HG02973 (cell line): ENCODE measurements around the gene PREB.
"Not testable (repeated sequence)": the region's sequence is repeated elsewhere in the genome, so short reads cannot be mapped to it uniquely, and the experiment has no call there.

Source experiments
- ATAC-seq: cut with Tn5 transposase; IDR thresholded peaks from one replicate; pipeline ENCODE4 v1.9.1; 2021; ENCODE audit warnings: moderate library complexity; ENCODE audit not compliant: unreplicated experiment

PREB gene

DNA sequence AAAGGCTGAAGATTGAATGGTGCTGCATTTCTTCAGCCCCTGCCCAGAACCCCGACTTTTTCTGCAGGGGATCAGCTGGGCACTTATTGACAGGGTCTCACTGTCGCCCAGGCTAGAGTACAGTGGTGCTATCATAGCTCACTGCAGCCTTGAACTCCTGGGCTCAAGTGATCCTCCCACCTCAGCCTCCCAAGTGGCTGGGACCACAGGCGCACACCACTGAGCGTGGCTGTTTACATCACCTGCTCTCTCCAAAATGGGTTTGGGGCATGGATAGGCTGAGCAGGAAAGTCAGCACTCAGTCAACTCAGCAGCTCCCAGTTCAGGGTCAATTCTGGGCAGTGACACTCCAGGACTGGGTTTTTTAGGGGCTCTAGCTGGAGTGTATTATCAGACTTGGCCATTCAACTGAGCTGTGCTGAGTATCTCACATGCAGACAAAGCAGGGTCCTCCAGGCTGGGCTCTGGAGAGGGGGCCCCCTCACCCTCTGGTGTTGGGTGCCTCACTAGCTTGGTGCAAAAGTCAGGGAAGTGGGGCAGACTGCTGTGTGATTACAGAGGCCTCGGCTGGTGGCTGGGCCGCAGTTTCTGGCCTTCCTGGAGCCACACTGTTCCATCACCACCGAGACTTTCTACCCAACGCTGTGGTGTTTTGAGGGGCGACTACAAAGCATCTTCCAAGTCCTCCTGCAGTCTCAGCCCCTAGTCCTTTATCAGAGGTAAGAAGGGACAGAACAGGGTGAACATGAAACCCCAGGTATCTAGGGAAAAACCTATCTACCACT lies 6.4 kb downstream of the PREB start:
- no peak for ATAC-seq

DNA sequence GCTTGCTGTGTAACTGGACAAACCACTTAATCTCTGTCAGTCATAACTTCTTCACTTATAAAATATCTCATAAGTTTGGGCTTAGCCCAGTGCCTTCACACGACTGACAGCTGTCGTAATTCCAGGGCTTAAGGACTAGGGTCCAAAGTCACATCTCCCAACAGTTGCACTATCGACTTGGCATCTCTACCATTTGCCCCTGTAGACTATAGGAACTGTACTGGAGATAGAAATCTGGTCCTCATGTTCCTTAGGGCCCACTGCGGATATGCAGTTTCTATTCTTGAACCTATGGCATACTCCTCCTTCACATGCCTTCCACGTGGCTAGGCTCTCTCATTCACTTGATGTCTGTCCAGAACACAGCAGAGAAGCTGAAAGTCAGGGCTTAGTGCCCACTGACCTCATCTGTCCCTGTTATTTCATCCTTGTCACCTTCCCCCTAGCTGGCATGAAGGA lies 8.2 kb downstream of the PREB start:
- no peak for ATAC-seq

DNA sequence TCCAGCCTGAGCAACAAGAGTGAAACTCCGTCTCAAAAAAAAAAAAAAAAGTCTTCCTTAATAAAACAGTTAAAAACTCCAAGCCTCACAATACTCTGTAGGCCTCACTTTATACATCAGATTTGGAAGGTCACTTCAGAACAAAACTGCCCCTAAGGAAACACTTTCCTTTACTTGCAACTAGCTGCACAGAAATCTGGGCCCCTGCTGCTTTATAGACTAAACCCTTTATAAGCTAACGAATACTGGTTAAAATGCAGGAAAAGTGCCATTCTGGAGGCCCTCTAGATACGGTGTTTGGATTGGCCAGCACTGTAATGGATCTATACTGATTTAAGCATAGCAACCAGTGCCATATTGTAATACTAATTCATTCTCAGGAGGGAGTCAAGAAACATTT lies 9.3 kb downstream of the PREB start:
- no peak for ATAC-seq

GRCh38 chr2:27123302-27124150 lies 10.9 kb downstream of the PREB start, which contains the start of gene ABHD1:
TSS of gene ABHD1 (plus strand) at chr2:27123815. CDS start at chr2:27123949, 134 bp downstream.
- no peak for ATAC-seq

GRCh38 chr2:27122791-27123190 lies 11.6 kb downstream of the PREB start:
- no peak for ATAC-seq

DNA sequence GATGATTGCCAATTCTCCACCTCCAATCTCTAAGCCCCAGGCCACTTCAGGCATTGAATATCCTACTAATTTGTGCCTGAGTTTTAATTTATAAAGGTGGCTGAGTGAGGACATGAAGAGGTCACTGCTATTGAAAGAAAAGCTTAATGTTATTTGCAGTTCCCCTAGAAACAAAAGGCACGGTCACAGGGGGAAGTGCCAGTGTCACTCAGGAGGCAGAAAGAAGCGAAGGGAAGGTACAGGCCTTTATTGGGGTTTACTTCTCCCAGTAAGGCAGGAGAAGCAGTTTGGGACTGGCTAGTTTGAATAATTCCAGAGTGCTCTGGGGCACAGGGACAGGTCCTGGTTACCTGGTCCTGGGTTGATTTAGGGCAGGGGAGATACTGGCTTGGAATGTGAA lies 12.5 kb downstream of the PREB start:
- no peak for ATAC-seq

DNA sequence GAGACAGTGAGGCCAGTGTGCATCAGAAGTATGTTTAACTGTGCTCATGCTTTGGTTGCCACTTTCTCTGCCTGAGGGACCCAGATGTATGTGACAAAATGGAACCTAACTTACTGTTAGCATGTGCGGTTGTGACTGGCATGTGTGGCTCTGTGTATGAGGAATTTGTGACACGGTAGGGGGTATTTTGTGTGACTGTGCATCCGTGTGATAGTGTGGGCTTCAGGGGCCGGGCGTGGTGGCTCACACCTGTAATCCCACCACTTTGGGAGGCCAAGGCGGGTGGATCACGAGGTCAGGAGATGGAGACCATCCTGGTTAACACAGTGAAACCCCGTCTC lies 15.1 kb downstream of the PREB start:
- not testable (repeated sequence) for ATAC-seq

DNA sequence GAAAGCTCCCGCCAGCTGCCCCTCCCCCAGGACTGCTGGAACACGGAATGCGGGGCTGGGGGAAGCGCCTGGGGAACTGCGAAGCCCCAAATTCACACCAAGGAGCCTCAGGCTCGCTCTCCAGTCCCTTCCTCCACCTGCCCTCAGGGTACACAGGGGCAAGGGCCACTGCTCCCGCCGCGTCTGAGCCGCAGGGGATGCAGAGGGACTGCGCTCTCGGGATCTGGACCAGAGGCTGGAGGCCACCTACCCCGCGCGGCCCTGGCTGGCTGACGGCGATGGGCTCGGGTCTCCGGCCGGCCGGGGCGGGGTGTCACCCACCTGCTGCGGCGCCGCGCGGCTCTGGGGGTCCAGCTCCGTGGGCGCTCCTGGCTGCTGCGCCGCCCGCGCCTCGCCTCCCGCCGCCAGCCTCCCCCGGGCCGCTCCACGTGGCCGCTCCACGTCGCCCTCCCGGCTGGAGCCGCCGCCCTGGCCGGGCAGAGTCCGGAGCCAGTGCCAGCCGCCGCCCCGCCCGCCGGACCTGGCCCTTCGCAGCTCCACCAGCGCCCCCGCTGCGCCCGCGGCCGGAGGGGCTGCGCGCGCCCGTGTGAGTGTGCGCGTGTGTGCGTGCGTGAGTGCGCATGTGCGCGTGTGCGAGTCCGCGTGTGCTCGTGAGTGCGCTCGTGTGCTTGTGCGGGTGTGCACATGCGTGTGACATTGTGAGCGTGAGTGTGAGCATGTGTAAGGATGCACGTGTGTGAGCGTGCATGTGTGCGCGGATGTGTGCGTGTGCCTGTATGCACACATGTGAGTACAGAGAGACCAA lies 15.7 kb downstream of the PREB start, which contains the start of gene CGREF1:
TSS of gene CGREF1 (minus strand) at position 604 of the 805 bp plus-strand sequence. CDS start 14,762 bp downstream, outside the sequence.
- no peak for ATAC-seq

- ATAC-seq: no peak
Measured at GRCh38 chr2:27117995-27118524, 16.4 kb downstream of the PREB start.

GRCh38 chr2:27115519-27115918 lies 18.9 kb downstream of the PREB start:
- no peak for ATAC-seq

GRCh38 chr2:27111392-27112078 lies 22.9 kb downstream of the PREB start:
- not testable (repeated sequence) for ATAC-seq

DNA sequence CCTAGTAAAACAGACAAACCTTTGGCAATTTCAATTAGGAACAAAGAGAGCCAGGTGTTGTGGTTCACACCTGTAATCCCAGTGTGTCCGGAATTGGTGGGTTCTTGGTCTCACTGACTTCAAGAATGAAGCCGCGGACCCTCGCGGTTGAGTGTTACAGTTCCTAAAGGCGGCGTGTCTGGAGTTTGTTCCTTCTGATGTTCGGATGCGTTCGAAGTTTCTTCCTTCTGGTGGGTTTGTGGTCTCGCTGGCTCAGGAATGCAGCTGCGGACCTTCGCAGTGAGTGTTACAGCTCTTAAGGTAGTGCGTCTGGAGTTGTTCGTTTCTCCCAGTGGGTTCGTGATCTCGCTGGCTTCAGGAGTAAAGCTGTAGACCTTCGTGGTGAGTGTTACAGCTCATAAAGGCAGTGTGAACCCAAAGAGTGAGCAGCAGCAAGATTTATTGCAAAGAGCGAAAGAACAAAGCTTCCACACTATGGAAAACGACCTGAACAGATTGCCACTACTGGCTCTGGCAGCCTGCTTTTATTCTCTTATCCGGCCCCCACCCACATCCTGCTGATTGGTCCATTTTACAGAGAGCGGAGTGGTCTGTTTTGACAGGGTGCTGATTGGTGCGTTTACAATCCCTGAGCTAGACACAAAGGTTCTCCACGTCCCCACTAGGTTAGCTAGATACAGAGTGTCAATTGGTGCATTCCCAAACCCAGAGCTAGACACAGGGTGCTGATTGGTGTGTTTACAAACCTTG lies 23.7 kb downstream of the PREB start:
- ATAC-seq: not testable (repeated sequence)

DNA sequence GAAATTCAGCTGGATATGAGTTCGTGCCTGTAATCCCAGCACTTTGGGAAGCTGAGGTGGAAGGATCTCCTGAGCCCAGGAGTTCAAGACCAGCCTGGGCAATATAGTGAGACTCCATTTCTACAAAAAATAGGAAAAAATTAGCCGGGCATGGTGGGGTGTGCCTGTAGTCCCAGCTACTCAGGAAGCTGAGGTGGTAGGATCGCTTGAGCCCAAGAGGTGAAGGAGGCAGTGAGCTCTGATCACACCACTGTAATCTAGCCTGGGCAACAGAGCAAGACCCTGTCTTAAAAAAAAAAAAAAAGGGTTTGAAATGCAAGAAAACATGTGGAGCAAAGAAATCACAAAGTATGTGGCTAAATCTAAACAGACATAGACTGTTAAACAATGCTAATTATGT lies 25.4 kb downstream of the PREB start:
- no peak for ATAC-seq

GRCh38 chr2:27108221-27108620 lies 26.2 kb downstream of the PREB start:
- no peak for ATAC-seq

- no peak for ATAC-seq
Measured at GRCh38 chr2:27105981-27106380, 28.5 kb downstream of the PREB start.

- ATAC-seq: no peak
Measured at GRCh38 chr2:27102329-27102728, 32.1 kb downstream of the PREB start.

GRCh38 chr2:27100036-27100435 lies 34.4 kb downstream of the PREB start:
- ATAC-seq: no peak

- ATAC-seq: no peak
Measured at GRCh38 chr2:27099334-27099955, 35.0 kb downstream of the PREB start.

DNA sequence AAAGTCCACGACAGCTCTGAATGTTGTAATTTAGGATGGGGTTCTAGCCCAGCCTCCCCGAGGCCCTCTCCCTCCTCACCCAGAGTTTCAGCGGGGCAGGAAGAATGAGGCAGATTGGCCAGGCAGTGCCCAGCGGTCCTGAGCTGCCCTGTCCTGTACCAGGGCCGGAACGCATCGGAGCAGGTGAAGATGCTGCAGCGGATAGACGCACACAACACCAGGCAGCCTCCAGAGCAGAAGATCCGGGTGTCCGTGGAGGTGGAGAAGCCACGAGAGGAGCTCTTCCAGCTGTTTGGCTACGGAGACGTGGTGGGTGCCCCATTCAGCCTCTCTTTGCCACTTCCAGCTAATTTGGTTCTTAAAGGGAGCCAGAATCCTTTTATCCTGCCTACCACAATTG lies 37.1 kb downstream of the PREB start:
- ATAC-seq: no peak
